Stimulated activated CD8-positive, alpha-beta memory T cell treated with anti-CD3 and anti-CD28 coated beads, Interleukin-7, amount 100 ng/mL, for 24 hours (primary cell): ENCODE data around the gene SYNGR3.

Experiments used
- DNase-seq: peaks from one replicate; pipeline ENCODE4 v3.0.0-alpha.2; 2020; ENCODE audit warnings: low read depth

Gene SYNGR3

DNA sequence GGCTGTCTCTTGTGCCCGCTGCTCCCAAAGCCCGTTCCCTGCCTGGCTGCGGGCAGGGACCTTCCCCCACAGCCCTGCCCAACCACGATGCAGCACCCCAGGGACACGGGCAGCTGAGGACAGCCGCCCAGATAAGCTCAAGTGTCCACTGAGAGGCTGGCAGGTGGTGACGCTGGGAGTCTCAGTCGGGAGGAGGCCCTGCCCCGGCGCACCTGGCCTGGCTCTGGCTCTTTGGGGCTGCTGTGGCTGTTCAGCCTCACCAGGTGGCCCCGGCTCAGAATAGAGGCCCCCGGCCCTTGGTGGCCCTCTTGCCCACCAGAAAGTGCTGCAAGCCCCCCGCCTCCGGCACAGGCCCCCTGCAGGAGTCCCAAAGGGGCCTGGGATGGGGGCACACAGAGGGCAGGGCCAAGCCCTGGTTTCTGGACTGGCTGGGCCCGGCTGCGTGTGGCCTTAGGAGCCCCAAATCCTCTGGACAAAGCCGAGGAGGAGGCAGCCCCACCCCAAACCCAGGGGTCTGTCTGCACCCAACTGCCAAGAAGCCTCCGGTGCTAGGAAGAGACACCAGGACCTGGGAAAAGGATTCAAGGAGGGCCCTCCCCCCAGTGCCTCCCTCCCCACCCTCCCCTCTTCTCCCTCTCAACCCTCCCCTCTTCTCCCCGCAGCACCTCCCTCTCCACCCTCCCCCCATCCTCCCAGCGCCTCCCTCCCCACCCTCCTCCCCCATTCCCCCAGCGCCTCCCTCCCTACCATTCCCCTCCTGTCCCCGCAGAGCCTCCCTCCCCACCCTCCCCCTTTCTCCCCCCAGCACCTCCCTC is 52.6 kb downstream of the SYNGR3 start:
- no peak for DNase-seq

DNA sequence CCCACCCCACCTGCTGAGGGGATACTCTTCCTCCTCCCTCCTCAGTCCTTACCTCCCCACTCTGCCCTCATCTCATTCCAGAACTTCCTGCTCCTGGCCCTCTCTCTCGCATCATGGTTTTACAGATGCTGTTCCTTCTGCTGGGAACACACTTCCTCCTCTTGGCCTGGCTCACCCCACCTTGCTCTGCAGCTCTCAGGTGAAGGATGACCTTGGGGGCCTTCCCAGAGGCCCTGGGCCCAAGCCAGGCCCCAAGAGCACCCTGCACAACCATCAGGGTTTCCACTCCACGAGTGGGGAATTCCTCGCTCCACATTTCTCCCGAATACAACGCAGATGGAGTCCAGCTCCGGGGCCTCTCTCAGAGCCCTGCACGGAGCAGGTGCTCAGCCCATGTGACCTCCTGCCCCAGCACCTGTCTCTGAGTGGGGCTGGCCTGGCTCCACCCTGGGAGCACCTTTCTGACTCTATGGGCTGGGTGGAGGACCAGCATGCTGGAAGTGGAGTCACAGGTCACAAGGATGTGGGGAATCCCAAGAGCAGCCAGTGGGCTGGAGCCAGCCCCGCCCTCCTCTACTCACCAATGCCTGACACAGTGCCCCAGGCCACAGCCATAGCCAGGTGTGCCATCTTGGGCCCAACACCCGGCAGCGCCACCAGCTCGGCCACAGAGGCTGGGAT is 53.4 kb downstream of the SYNGR3 start:
- no peak for DNase-seq
